K562 (cell line): ENCODE data around the gene HLA-DPA1. TPM values are rescaled to one million over a fixed set of nuclear protein-coding genes. Genes with fewer than 3 reads are reported as not detected.

ENCODE experiments used
- ARID2 ChIP-seq: fragments of 450-650 bp; IDR thresholded peaks from 2 replicates; pipeline ENCODE4 v1.6.1; 2017; ENCODE audit warnings: antibody characterized with exemption, mild to moderate bottlenecking
- ARID3A ChIP-seq: IDR thresholded peaks from 2 replicates; pipeline ENCODE4 v1.6.1; 2012; ENCODE audit warnings: low read depth, low read length, improper control_type of control experiment, borderline replicate concordance
- ATF1 ChIP-seq, 2 experiments: fragments of 450-650 bp in 1 of 2; IDR thresholded peaks; 2 replicates each; pipeline ENCODE4 v1.6.1; 2016; ENCODE audit warnings: missing compliant biosample characterization in 1 of 2, missing genetic modification characterization in 1 of 2
- ETV1 ChIP-seq: fragments of 450-650 bp; conservative IDR thresholded peaks from 2 replicates; pipeline ENCODE4 v1.6.1; 2016; ENCODE audit warnings: missing genetic modification characterization, control low read depth, low read depth, missing compliant biosample characterization
- KLF6 ChIP-seq: fragments of 250-450 bp; sonication (Bioruptor Pico); IDR thresholded peaks from 2 replicates; pipeline ENCODE4 v1.4.0; 2020; ENCODE audit warnings: mild to moderate bottlenecking, moderate library complexity, borderline replicate concordance
- NUFIP1 ChIP-seq: fragments of 450-650 bp; IDR thresholded peaks from 2 replicates; pipeline ENCODE4 v1.6.1; 2018; ENCODE audit not compliant: partially characterized antibody
- PCBP1 ChIP-seq: fragments of 200-400 bp; formaldehyde crosslinking; IDR thresholded peaks from 2 replicates; pipeline ENCODE4 v1.6.1; 2018; ENCODE audit warnings: mild to moderate bottlenecking, low read depth, low read length; ENCODE audit not compliant: poor library complexity, severe bottlenecking
- RBM25 ChIP-seq: fragments of 200-400 bp; formaldehyde crosslinking; IDR thresholded peaks from 2 replicates; pipeline ENCODE4 v1.6.1; 2018; ENCODE audit warnings: low read length, low read depth, moderate library complexity; ENCODE audit not compliant: severe bottlenecking
- RNF2 ChIP-seq: sonication (generic); IDR thresholded peaks from 2 replicates; pipeline ENCODE4 v1.6.1; 2016
- RREB1 ChIP-seq: fragments of 250-450 bp; sonication (Bioruptor Pico); IDR thresholded peaks from 2 replicates; pipeline ENCODE4 v1.4.0; 2020
- SMARCA5 ChIP-seq: fragments of 450-650 bp; IDR thresholded peaks from 2 replicates; pipeline ENCODE4 v1.6.1; 2016
- TEAD4 ChIP-seq, 2 experiments: sonication (generic) in 1 of 2; formaldehyde crosslinking in 1 of 2; IDR thresholded peaks; 2 replicates each; pipeline versions ENCODE4 v1.6.1 to v1.8.0; 2012 to 2022; ENCODE audit warnings: borderline replicate concordance in 1 of 2, inconsistent platforms in 1 of 2, low read length in 1 of 2, mild to moderate bottlenecking in 1 of 2, missing genetic modification reagents in 1 of 2
- ZFX ChIP-seq: sonication (generic); formaldehyde crosslinking; IDR thresholded peaks from 2 replicates; pipeline ENCODE4 v1.8.0; 2022; ENCODE audit warnings: mild to moderate bottlenecking, missing genetic modification reagents, moderate library complexity
- ZNF436 ChIP-seq: fragments of 250-450, 450-650 bp; sonication (Bioruptor Pico); formaldehyde crosslinking; IDR thresholded peaks from 2 replicates; pipeline ENCODE4 v1.7.0; 2020; ENCODE audit warnings: mild to moderate bottlenecking
- ZNF695 ChIP-seq: fragments of 450-650 bp; formaldehyde crosslinking; IDR thresholded peaks from 2 replicates; pipeline ENCODE4 v1.4.0; 2020; ENCODE audit warnings: mild to moderate bottlenecking, moderate library complexity
- polyA plus RNA-seq, 8 experiments: library from polyadenylated mRNA; depleted of rRNA in 4 of 8; stranded (reverse) in 5 of 8; unstranded in 3 of 8; fragments of >200 nt; fragmentation: Nextera tagmentation in 2 of 8; fragmentation: Illumina TruSeq in 1 of 8; extraction: Ambion mirVana in 2 of 8; extraction: Trizol in 1 of 8; gene quantifications; 2 replicates each; pipeline versions ENCODE4 v1.2.1 to v1.2.3, GENCODE V29; 2011 to 2014; ENCODE audit warnings: inconsistent platforms in 1 of 8, missing spikeins in 1 of 8
- total RNA-seq, 7 experiments: library from RNA; depleted of rRNA in 6 of 7; stranded (reverse); fragments of >200 nt in 6 of 7; fragmentation: Illumina TruSeq in 2 of 7; extraction: Trizol in 2 of 7; gene quantifications; 2 replicates each; pipeline versions ENCODE4 v1.2.1 to v1.2.3, GENCODE V29; 2011 to 2021; ENCODE audit warnings: low replicate concordance in 1 of 7
- TF ChIP-seq, protein P1 (sequence below), 2 experiments: IDR thresholded peaks; 2 replicates each; pipeline ENCODE4 v1.6.1; 2011; ENCODE audit warnings: borderline replicate concordance in 1 of 2, control low read depth in 1 of 2, low read depth in 1 of 2, low read length in 1 of 2, mild to moderate bottlenecking in 1 of 2, mixed read lengths in 1 of 2, moderate library complexity in 1 of 2; ENCODE audit not compliant: insufficient read depth in 1 of 2, insufficient read length in 1 of 2, poor library complexity in 1 of 2, severe bottlenecking in 1 of 2; ENCODE audit errors: extremely low read depth in 1 of 2

Gene HLA-DPA1
- total and polyA plus RNA-seq, 9 of the 15 experiments (the other 6 are each of a cell fraction or from before 2014, with no cell fraction given), result 0.23 to 0.93 (median 0.55) TPM

DNA sequence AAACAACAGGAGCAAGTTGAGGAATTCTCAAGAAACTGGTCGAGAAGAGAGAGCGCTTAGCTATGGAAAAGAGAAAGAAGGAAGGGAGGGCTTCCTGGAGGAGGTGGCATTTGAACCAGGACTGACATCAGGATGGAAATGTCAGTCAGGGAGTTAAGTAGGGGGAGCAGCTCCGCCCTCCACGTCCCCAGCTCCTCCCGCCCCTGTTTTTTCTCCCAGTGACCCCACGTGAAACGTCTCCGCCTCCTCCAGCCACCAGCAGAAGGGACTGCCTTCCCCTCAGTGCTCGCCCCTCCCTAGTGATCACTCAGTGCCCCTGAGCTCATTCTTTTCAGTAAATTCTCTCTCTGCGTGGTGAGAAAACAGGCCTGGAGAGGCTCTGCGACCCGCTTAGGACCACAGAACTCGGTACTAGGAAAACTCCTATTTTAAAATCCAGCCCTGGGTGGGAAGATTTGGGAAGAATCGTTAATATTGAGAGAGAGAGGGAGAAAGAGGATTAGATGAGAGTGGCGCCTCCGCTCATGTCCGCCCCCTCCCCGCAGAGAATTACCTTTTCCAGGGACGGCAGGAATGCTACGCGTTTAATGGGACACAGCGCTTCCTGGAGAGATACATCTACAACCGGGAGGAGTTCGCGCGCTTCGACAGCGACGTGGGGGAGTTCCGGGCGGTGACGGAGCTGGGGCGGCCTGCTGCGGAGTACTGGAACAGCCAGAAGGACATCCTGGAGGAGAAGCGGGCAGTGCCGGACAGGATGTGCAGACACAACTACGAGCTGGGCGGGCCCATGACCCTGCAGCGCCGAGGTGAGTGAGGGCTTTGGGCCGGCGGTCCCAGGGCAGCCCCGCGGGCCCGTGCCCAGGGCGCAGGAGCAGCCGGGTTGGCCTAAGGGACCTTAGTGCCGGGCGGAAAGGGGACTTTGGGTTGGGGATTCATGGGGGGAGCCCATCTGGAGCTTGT is 7.0 kb upstream of the HLA-DPA1 start (continued):
- peak; percentile 87 for TF ChIP-seq ZNF436 (CRISPR knock-in tag)
- no peak for TF ChIP-seq RNF2
- no peak for TF ChIP-seq ZFX (CRISPR knock-in tag)
- TF ChIP-seq, protein P1, sequence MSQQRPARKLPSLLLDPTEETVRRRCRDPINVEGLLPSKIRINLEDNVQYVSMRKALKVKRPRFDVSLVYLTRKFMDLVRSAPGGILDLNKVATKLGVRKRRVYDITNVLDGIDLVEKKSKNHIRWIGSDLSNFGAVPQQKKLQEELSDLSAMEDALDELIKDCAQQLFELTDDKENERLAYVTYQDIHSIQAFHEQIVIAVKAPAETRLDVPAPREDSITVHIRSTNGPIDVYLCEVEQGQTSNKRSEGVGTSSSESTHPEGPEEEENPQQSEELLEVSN (IDR thresholded peaks at IDR 0.05; ENCODE audit: borderline replicate concordance in 1 of 2, extremely low read depth in 1 of 2, insufficient read depth in 1 of 2, insufficient read length in 1 of 2, low read depth in 1 of 2, low read length in 1 of 2, poor library complexity in 1 of 2, severe bottlenecking in 1 of 2), result no peak
- no peak for TF ChIP-seq RREB1
- no peak for TF ChIP-seq ATF1 (CRISPR knock-in tag; IDR thresholded peaks at IDR 0.05)
- peak; percentile 18; the same call in 1 of the 2 replicates for TF ChIP-seq ATF1 (tag; IDR thresholded peaks at IDR 0.05)
- TF ChIP-seq ETV1, result 0 out of 2 replicates have a peak, but pooled peaks have one; percentile 32
- TF ChIP-seq SMARCA5, result 0 out of 2 replicates have a peak, but pooled peaks have one; percentile 61
- no peak for TF ChIP-seq KLF6 (CRISPR knock-in tag)
- no peak for TF ChIP-seq TEAD4 (IDR thresholded peaks at IDR 0.05; ENCODE audit: low read length)
- no peak for TF ChIP-seq TEAD4 (CRISPR knock-in tag; IDR thresholded peaks at IDR 0.05; ENCODE audit: borderline replicate concordance)
- no peak for TF ChIP-seq ARID3A
- TF ChIP-seq ARID2, result no peak
- TF ChIP-seq NUFIP1, result no peak
- no peak for TF ChIP-seq ZNF695
- TF ChIP-seq RBM25, result peak; percentile 94
- no peak for TF ChIP-seq PCBP1
